Activated CD4-positive, alpha-beta memory T cell treated with anti-CD3 and anti-CD28 coated beads for 36 hours (primary cell): ENCODE data around the gene MRGPRG. TPM values are rescaled to one million over a fixed set of nuclear protein-coding genes. Genes with fewer than 3 reads are reported as not detected.

Experiments
- CTCF ChIA-PET: fragments of 350-600 bp; sonication (Branson Sonifier 250); formaldehyde crosslinking; loops from one replicate; lab custom pipeline; 2021; ENCODE audit warnings: antibody characterized with exemption, inconsistent platforms; lab: Charles Lee
- POLR2A ChIA-PET: fragments of 350-600 bp; sonication (Branson Sonifier 250); formaldehyde crosslinking; loops from one replicate; lab custom pipeline; 2021; ENCODE audit warnings: antibody characterized with exemption; lab: Charles Lee
- DNase-seq: peaks from one replicate; pipeline ENCODE4 v3.0.0-alpha.2; 2020
- H3K27ac Mint-ChIP-seq: one replicate; pipeline ENCODE4 v1.8.0; 2021; ENCODE audit warnings: mixed read lengths
- H3K27me3 Mint-ChIP-seq: one replicate; pipeline ENCODE4 v1.8.0; 2021; ENCODE audit warnings: mixed read lengths
- H3K36me3 Mint-ChIP-seq: one replicate; pipeline ENCODE4 v1.8.0; 2021; ENCODE audit warnings: mixed read lengths
- H3K4me1 Mint-ChIP-seq: one replicate; pipeline ENCODE4 v1.8.0; 2021; ENCODE audit warnings: low read depth, mixed read lengths
- H3K4me3 Mint-ChIP-seq: one replicate; pipeline ENCODE4 v1.8.0; 2021; ENCODE audit warnings: mild to moderate bottlenecking, mixed read lengths
- H3K9me3 Mint-ChIP-seq: one replicate; pipeline ENCODE4 v1.8.0; 2021; ENCODE audit warnings: mixed read lengths
- intact Hi-C: fragments of 100-400 bp; cut with micrococcal nuclease; formaldehyde crosslinking; loops from one replicate; pipeline ENCODE4 v1.15.1; 2023
- total RNA-seq, 2 experiments: library from RNA; stranded (reverse); gene quantifications; one replicate each; pipeline ENCODE4 v1.2.3, GENCODE V29; 2021

MRGPRG gene
- total RNA-seq, 2 experiments from 2014 or later: not detected

DNA sequence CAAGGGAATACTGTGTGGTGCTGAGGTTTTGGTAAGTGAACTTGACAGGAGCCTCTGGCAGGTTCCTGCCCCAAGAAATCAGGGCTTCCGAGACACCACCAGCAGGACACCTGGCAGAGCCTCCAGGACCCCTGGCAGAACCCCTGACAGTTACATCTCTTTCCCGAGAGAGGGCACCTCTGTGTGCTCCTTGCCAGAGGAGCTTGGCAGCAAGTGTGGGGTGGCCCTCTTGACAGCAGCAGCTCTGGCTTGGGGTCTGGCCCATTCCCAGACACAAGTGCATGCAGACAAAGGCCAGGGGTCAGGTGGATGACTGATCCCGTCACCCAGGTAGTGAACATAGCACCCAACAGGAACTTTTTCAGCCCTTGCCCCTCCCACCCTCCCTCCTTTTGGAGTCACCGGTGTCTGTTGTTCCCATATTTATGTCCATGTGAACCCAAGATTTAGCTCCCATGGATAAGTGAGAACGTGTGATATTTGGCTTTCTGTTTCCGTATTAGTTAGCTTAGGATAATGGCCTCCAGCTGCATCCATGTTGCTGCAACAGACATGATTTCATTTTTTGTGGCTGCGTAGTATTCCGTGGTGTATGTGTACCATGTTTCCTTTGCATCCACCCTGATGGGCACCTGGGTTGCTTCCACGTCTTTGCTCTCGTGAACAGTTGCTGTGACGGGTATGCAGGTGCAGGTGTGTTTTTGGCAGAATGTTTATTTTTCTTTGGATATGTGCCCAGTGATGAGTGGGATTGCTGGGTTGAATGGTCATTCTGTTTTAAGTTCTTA is 32.3 kb downstream of the MRGPRG start:
- H3K4me1 Mint-ChIP-seq: no peaks in the 10 kb centered on the region
- H3K4me3 Mint-ChIP-seq: no peak overlapping the region
- no peaks in the 10 kb centered on the region for H3K9me3 Mint-ChIP-seq
- no peaks in the 10 kb centered on the region for H3K36me3 Mint-ChIP-seq
- ChIA-PET POLR2A (no interaction called here), CTCF (no interaction called here)
- H3K27me3 Mint-ChIP-seq: peaks cover 3% of the 10 kb centered on the region
- H3K27ac Mint-ChIP-seq: no peak overlapping the region
- no peak for DNase-seq
- intact Hi-C loops: no loop called here

DNA sequence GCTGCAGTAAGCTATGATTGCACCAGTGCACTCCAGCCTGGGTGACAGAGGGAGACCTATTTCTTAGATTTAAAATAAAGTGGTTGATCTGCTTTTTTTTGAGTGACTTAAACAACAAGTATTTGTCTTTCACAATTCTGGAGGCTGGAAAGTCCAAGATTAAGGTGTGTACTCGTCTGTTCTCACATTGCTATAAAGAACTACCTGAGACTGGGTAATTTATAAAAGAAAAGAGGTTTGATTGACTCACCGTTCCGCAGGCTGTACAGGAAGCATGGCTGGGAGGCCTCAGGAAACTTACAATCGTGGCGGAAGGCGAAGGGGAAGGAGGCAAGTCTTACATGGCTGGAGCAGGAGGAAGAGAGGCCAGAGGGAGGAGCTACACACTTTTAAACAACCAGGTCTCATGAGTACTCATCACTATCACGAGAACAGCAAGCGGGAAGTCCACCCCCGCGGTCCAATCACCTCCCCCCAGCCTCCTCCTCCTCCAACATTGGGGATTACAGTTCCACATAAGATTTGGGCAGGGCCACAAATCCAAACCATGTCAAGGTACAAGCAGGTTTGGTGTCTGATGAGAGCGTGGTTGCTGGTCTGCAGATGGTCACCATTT is 33.8 kb downstream of the MRGPRG start:
- ChIA-PET POLR2A (no interaction called here), CTCF (no interaction called here)
- intact Hi-C loops: no loop called here
- no peak for DNase-seq
- Mint-ChIP-seq H3K27ac (no peak overlapping the region), H3K4me3 (no peak overlapping the region), H3K27me3 (peaks cover 3% of the 10 kb centered on the region), H3K9me3 (no peaks in the 10 kb centered on the region), H3K4me1 (no peaks in the 10 kb centered on the region), H3K36me3 (no peaks in the 10 kb centered on the region)

- no peak for DNase-seq
- no peak overlapping the region for H3K4me3 Mint-ChIP-seq
- H3K4me1 Mint-ChIP-seq: no peaks in the 10 kb centered on the region
- intact Hi-C loops: no loop called here
- no peak overlapping the region for H3K27ac Mint-ChIP-seq
- H3K36me3 Mint-ChIP-seq: no peaks in the 10 kb centered on the region
- H3K27me3 Mint-ChIP-seq: peaks cover 2% of the 10 kb centered on the region
- ChIA-PET POLR2A (no interaction called here), CTCF (no interaction called here)
- H3K9me3 Mint-ChIP-seq: no peaks in the 10 kb centered on the region
These were observed 35.1 kb downstream of the MRGPRG start for GRCh38 chr11:3183523-3183922.

DNA sequence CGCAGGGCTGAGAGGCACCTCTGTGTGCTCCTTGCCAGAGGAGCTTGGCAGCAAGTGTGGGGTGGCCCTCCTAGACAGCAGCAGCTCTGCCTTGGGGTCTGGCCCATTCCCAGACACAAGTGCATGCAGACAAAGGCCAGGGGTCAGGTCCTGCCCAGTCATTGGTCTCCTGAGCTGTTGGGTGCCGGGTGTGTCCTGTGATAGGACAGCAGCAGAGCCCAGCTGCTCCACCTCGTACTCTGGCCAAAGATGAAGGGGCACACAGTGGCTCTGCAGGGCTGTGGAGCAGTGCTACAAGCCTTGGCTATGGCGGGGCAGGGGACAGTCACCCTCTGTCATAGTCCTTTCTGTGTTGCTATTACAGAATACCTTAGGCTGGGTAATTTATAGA is 36.2 kb downstream of the MRGPRG start:
- Mint-ChIP-seq H3K4me3 (no peak overlapping the region), H3K9me3 (no peaks in the 10 kb centered on the region), H3K27ac (no peak overlapping the region), H3K27me3 (peaks cover 2% of the 10 kb centered on the region), H3K4me1 (no peaks in the 10 kb centered on the region), H3K36me3 (no peaks in the 10 kb centered on the region)
- CTCF ChIA-PET: no interaction called here
- intact Hi-C loops: no loop called here
- no peak for DNase-seq
- POLR2A ChIA-PET: no interaction called here

DNA sequence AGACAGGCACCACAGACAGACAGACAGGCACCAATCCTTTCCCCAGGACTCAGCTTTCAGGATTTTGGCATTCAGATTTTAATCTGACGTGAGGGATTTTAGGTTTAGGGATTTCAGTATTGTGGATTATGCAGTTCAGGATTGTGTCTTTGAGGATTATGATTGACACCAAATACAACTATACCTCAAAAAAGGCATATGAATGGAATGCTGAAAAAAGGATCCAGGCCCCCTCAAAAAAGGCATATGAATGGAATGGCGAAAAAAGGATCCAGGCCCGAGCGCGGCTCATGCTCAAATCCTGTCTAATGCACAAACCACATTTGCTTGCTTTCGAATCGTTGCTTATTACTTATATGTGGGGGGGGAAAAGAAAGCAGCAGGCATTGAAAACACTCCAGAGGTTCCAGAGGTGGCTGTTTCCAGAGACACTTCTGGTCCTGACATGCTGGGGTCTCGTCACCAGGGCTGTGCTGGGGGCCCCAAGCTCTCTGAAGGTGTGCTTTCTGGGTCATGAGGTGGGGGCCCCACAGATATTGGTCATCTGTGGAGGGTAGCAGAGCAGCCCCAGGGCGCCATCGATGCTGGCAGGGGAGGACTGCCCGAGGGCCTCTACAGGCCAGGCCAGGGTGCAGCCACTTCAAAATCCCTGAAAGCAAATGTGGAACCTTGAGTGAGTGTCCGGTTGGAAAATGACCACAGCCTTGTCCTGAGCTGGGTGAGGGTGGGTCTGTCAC is 36.7 kb downstream of the MRGPRG start:
- Mint-ChIP-seq H3K9me3 (peaks cover under 1% of the 10 kb centered on the region), H3K36me3 (peaks cover under 1% of the 10 kb centered on the region), H3K27me3 (peaks cover 2% of the 10 kb centered on the region), H3K4me1 (no peaks in the 10 kb centered on the region), H3K4me3 (no peak overlapping the region), H3K27ac (no peak overlapping the region)
- no peak for DNase-seq
- POLR2A ChIA-PET: no interaction called here
- CTCF ChIA-PET: no interaction called here
- intact Hi-C loops: no loop called here

DNA sequence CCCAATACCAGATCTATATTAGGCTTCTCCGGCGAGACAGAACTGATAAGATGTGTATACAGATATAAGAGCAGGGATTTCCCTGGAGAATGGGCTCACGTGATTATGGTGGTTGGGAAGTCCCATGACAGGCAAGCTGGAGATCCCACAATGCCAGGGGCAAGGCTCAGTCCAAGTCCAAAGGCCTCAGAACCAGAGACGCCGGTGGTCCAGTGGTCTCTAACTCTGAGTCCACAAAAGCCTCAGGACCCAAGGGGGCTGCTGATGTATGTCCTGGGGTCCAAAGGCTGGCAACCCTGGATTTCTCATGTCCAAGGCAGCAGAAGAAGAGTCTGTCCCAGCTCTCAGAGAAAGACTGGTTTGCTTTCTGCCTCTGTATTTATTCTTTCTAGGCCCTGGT is 37.7 kb downstream of the MRGPRG start:
- no peaks in the 10 kb centered on the region for H3K4me1 Mint-ChIP-seq
- H3K9me3 Mint-ChIP-seq: peaks cover 11% of the 10 kb centered on the region
- peaks cover 3% of the 10 kb centered on the region for H3K36me3 Mint-ChIP-seq
- H3K27ac Mint-ChIP-seq: no peak overlapping the region
- POLR2A ChIA-PET: no interaction called here
- no peak for DNase-seq
- no peak overlapping the region for H3K4me3 Mint-ChIP-seq
- CTCF ChIA-PET: no interaction called here
- intact Hi-C loops: no loop called here
- peaks cover 5% of the 10 kb centered on the region for H3K27me3 Mint-ChIP-seq

DNA sequence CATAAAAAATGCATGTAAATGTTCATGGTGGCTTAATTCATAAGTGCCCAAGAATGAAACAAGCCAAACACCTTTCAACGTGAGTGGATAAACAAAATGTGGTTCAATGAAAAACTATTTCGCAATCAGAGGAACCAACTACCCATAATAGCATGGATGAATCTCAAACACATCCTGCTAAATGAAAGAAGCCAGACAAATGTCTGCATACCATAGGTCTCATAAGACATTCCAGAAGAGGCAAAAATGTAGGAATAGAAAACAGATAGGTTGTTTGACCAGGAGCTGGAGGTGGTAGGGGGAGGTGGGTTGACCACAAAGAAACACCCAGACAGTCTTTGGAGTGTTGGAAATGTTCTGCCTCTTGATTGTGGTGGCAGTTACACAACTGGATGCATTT is 40.3 kb downstream of the MRGPRG start:
- Mint-ChIP-seq H3K27ac (no peak overlapping the region), H3K36me3 (peaks cover 3% of the 10 kb centered on the region), H3K4me3 (no peak overlapping the region), H3K27me3 (peaks cover 11% of the 10 kb centered on the region), H3K4me1 (no peaks in the 10 kb centered on the region), H3K9me3 (peaks cover 17% of the 10 kb centered on the region)
- no peak for DNase-seq
- ChIA-PET CTCF (no interaction called here), POLR2A (no interaction called here)
- intact Hi-C loops: no loop called here

DNA sequence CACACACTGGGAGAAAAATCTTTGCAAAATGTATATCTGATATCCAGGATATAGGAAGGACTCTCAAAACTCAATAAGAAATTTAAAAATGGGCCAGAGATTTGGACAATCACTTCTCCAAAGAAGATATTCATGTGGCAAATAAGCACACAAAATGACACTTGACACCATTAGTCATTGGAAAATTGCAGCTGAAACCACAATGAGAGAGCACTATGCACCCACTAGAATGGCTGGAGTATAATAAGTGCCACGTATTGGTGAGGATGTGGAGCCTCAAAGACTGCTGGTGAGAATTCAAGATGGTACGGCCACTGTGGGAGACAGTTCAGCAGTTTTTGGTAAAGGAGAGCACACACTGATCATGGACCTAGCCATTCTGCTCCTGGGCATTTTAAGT is 40.7 kb downstream of the MRGPRG start:
- H3K27ac Mint-ChIP-seq: no peak overlapping the region
- DNase-seq: no peak
- ChIA-PET CTCF (no interaction called here), POLR2A (no interaction called here)
- peaks cover 17% of the 10 kb centered on the region for H3K9me3 Mint-ChIP-seq
- H3K27me3 Mint-ChIP-seq: peaks cover 11% of the 10 kb centered on the region
- H3K4me3 Mint-ChIP-seq: no peak overlapping the region
- no peaks in the 10 kb centered on the region for H3K4me1 Mint-ChIP-seq
- peaks cover 3% of the 10 kb centered on the region for H3K36me3 Mint-ChIP-seq
- intact Hi-C loops: no loop called here

GRCh38 chr11:3176487-3176886 is 42.1 kb downstream of the MRGPRG start:
- peaks cover 3% of the 10 kb centered on the region for H3K36me3 Mint-ChIP-seq
- intact Hi-C loops: no loop called here
- H3K4me1 Mint-ChIP-seq: no peaks in the 10 kb centered on the region
- ChIA-PET POLR2A (no interaction called here), CTCF (no interaction called here)
- peaks cover 17% of the 10 kb centered on the region for H3K9me3 Mint-ChIP-seq
- H3K4me3 Mint-ChIP-seq: no peak overlapping the region
- no peak overlapping the region for H3K27ac Mint-ChIP-seq
- H3K27me3 Mint-ChIP-seq: peaks cover 20% of the 10 kb centered on the region
- DNase-seq: no peak

DNA sequence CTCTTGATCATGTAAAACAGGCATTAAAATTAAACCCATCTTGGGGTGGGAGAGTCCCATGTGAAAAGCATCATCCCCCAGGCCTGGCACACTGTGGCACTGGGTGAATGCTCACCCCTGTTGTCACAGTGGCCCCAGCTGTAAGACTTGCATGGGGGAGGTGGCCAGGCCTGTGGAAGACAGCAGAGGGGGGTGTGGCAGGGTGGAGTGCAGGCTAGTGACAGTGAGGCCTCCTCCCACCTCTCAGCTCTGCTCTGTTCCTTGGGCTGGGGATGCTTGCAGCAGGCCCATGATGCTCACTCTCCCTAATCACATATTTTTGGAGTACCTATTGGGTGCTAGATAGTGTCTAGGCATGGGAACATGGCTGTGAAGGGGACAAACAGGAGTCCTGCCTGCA is 43.4 kb downstream of the MRGPRG start:
- peaks cover 3% of the 10 kb centered on the region for H3K36me3 Mint-ChIP-seq
- no peak overlapping the region for H3K27ac Mint-ChIP-seq
- no peak for DNase-seq
- ChIA-PET CTCF (no interaction called here), POLR2A (no interaction called here)
- H3K27me3 Mint-ChIP-seq: peaks cover 21% of the 10 kb centered on the region
- no peak overlapping the region for H3K4me3 Mint-ChIP-seq
- intact Hi-C loops: no loop called here
- peaks cover 17% of the 10 kb centered on the region for H3K9me3 Mint-ChIP-seq
- H3K4me1 Mint-ChIP-seq: peaks cover under 1% of the 10 kb centered on the region

GRCh38 chr11:3174387-3174786 is 44.2 kb downstream of the MRGPRG start:
- intact Hi-C loops: no loop called here
- H3K4me1 Mint-ChIP-seq: peaks cover 6% of the 10 kb centered on the region
- peaks cover 26% of the 10 kb centered on the region for H3K27me3 Mint-ChIP-seq
- no peak overlapping the region for H3K4me3 Mint-ChIP-seq
- H3K36me3 Mint-ChIP-seq: peaks cover 3% of the 10 kb centered on the region
- H3K9me3 Mint-ChIP-seq: peaks cover 17% of the 10 kb centered on the region
- CTCF ChIA-PET: no interaction called here
- POLR2A ChIA-PET: no interaction called here
- DNase-seq: no peak
- H3K27ac Mint-ChIP-seq: no peak overlapping the region

GRCh38 chr11:3173795-3174194 is 44.8 kb downstream of the MRGPRG start:
- no peak for DNase-seq
- peaks cover 12% of the 10 kb centered on the region for H3K4me1 Mint-ChIP-seq
- H3K27ac Mint-ChIP-seq: no peak overlapping the region
- CTCF ChIA-PET: no interaction called here
- intact Hi-C loops: no loop called here
- H3K9me3 Mint-ChIP-seq: peaks cover 17% of the 10 kb centered on the region
- H3K27me3 Mint-ChIP-seq: peaks cover 29% of the 10 kb centered on the region
- peaks cover 3% of the 10 kb centered on the region for H3K36me3 Mint-ChIP-seq
- POLR2A ChIA-PET: no interaction called here
- no peak overlapping the region for H3K4me3 Mint-ChIP-seq
